Parathyroid adenoma (tissue), 2 donors: ENCODE results near the gene AUTS2.

ENCODE experiments used
- H2AFZ ChIP-seq: fragments of 300-600 bp; sonication (generic); one replicate; pipeline ENCODE4 v1.7.0; 2017; ENCODE audit warnings: antibody characterized with exemption, mild to moderate bottlenecking
- H3K27ac ChIP-seq: fragments of 300-600 bp; sonication (generic); one replicate; pipeline ENCODE4 v1.7.0; 2017
- H3K27me3 ChIP-seq: fragments of 300-600 bp; sonication (generic); one replicate; pipeline ENCODE4 v1.7.0; 2017; ENCODE audit warnings: low read length; ENCODE audit not compliant: control insufficient read depth, insufficient read depth
- H3K36me3 ChIP-seq: fragments of 300-600 bp; sonication (generic); one replicate; pipeline ENCODE4 v1.7.0; 2017; ENCODE audit warnings: low read length; ENCODE audit not compliant: control insufficient read depth, insufficient read depth
- H3K4me1 ChIP-seq: fragments of 300-600 bp; sonication (generic); one replicate; pipeline ENCODE4 v1.7.0; 2017; ENCODE audit warnings: control low read depth
- H3K4me2 ChIP-seq: fragments of 300-600 bp; sonication (generic); one replicate; pipeline ENCODE4 v1.7.0; 2017; ENCODE audit warnings: low read length
- H3K4me3 ChIP-seq: fragments of 300-600 bp; sonication (generic); one replicate; pipeline ENCODE4 v1.7.0; 2017; ENCODE audit warnings: low read depth, low read length
- H3K79me2 ChIP-seq: fragments of 300-600 bp; sonication (generic); one replicate; pipeline ENCODE4 v1.7.0; 2017; ENCODE audit warnings: control low read depth
- H3K9ac ChIP-seq: fragments of 300-600 bp; sonication (generic); one replicate; pipeline ENCODE4 v1.7.0; 2017; ENCODE audit warnings: mild to moderate bottlenecking
- H3K9me3 ChIP-seq: fragments of 300-600 bp; sonication (generic); one replicate; pipeline ENCODE4 v1.7.0; 2017; ENCODE audit warnings: low read length; ENCODE audit not compliant: control insufficient read depth
- CTCF ChIP-seq: fragments of 300-600 bp; sonication (generic); IDR thresholded peaks from one replicate; pipeline ENCODE4 v1.7.0; 2017; ENCODE audit warnings: antibody characterized with exemption, mild to moderate bottlenecking
- donor health status: primary hyperparathyroidism.

The AUTS2 gene

GRCh38 chr7:69598081-69598486 is at the start of gene AUTS2:
Gene AUTS2 (plus strand): TSS chr7:69598475. CDS start chr7:69599654, 1,179 bp downstream.
- H3K9ac ChIP-seq, result peak within 1 kb of the TSS; percentile 3
- peak within 1 kb of the TSS; percentile 100 for H2AFZ ChIP-seq
- peaks cover 2% of the 10 kb centered on the region for H3K79me2 ChIP-seq
- H3K27me3 ChIP-seq, result no peaks in the 10 kb centered on the region
- no peaks in the 10 kb centered on the region for H3K9me3 ChIP-seq
- peak within 1 kb of the TSS; percentile 60 for H3K4me3 ChIP-seq
- H3K27ac ChIP-seq, result peak within 1 kb of the TSS; percentile 83
- no peaks in the 10 kb centered on the region for H3K36me3 ChIP-seq
- TF ChIP-seq CTCF, result no peak
- H3K4me2 ChIP-seq, result peak within 1 kb of the TSS; percentile 78
- H3K4me1 ChIP-seq, result peaks cover 3% of the 10 kb centered on the region

- Histone ChIP-seq H3K4me2 (no peak overlapping the region), H2AFZ (no peak overlapping the region), H3K27ac (no peak overlapping the region), H3K79me2 (no peaks in the 10 kb centered on the region), H3K9me3 (no peaks in the 10 kb centered on the region), H3K36me3 (no peaks in the 10 kb centered on the region), H3K4me1 (no peaks in the 10 kb centered on the region), H3K9ac (no peak overlapping the region), H3K27me3 (no peaks in the 10 kb centered on the region), H3K4me3 (no peak overlapping the region)
- TF ChIP-seq CTCF, result no peak
These were observed 47.3 kb upstream of the AUTS2 start for GRCh38 chr7:69550991-69551390.

GRCh38 chr7:69553190-69553589 is 45.1 kb upstream of the AUTS2 start:
- no peak for TF ChIP-seq CTCF
- Histone ChIP-seq H3K4me1 (no peaks in the 10 kb centered on the region), H3K4me3 (no peak overlapping the region), H3K9ac (no peak overlapping the region), H3K27ac (no peak overlapping the region), H2AFZ (no peak overlapping the region), H3K79me2 (no peaks in the 10 kb centered on the region), H3K27me3 (no peaks in the 10 kb centered on the region), H3K4me2 (no peak overlapping the region), H3K36me3 (no peaks in the 10 kb centered on the region), H3K9me3 (no peaks in the 10 kb centered on the region)

GRCh38 chr7:69561266-69561960 is 36.9 kb upstream of the AUTS2 start:
- no peak overlapping the region for H3K27ac ChIP-seq
- H3K9ac ChIP-seq, result no peak overlapping the region
- no peaks in the 10 kb centered on the region for H3K4me1 ChIP-seq
- H3K4me2 ChIP-seq, result no peak overlapping the region
- no peaks in the 10 kb centered on the region for H3K36me3 ChIP-seq
- H3K4me3 ChIP-seq, result no peak overlapping the region
- TF ChIP-seq CTCF, result no peak
- H3K79me2 ChIP-seq, result no peaks in the 10 kb centered on the region
- H2AFZ ChIP-seq, result no peak overlapping the region
- H3K9me3 ChIP-seq, result no peaks in the 10 kb centered on the region
- H3K27me3 ChIP-seq, result no peaks in the 10 kb centered on the region
